Activated CD8-positive, alpha-beta memory T cell treated with anti-CD3 and anti-CD28 coated beads, Interleukin-2, amount 50 U/mL, for 4 hours (primary cell): ENCODE measurements around the gene CNN2.
"Not testable (repeated sequence)": the region's sequence is repeated elsewhere in the genome, so short reads cannot be mapped to it uniquely, and the experiment has no call there.

ENCODE experiments used
- DNase-seq: peaks from one replicate; pipeline ENCODE4 v3.0.0-alpha.2; 2020

The CNN2 gene

GRCh38 chr19:1012334-1012733, 14.1 kb upstream of the CNN2 start:
- DNase-seq, result no peak

GRCh38 chr19:1013218-1013617, 13.2 kb upstream of the CNN2 start:
- no peak for DNase-seq

- no peak for DNase-seq
These were observed 12.0 kb upstream of the CNN2 start for GRCh38 chr19:1014161-1015060.

GRCh38 chr19:1015061-1015781, 11.2 kb upstream of the CNN2 start:
- DNase-seq, result no peak

- DNase-seq, result no peak
These were observed 10.4 kb upstream of the CNN2 start for GRCh38 chr19:1015782-1016646.

GRCh38 chr19:1016647-1017114, 9.7 kb upstream of the CNN2 start:
- DNase-seq, result no peak

- DNase-seq, result no peak
These were observed 9.1 kb upstream of the CNN2 start for GRCh38 chr19:1017115-1017905.

GRCh38 chr19:1017906-1018305, 8.5 kb upstream of the CNN2 start:
- no peak for DNase-seq

- no peak for DNase-seq
These were observed 8.0 kb upstream of the CNN2 start for GRCh38 chr19:1018393-1018792.

- no peak for DNase-seq
These were observed 7.3 kb upstream of the CNN2 start for GRCh38 chr19:1018932-1019615.

GRCh38 chr19:1019616-1019961, 6.8 kb upstream of the CNN2 start:
- no peak for DNase-seq

GRCh38 chr19:1019980-1020867, 6.2 kb upstream of the CNN2 start:
- DNase-seq, result peak; percentile 54

GRCh38 chr19:1020868-1021425, 5.5 kb upstream of the CNN2 start, which contains the start of gene TMEM259:
Gene TMEM259 (minus strand): TSS chr19:1021123. CDS start chr19:1020996, 127 bp downstream.
- DNase-seq, result peak; percentile 97

GRCh38 chr19:1023883-1024188, 2.6 kb upstream of the CNN2 start:
- DNase-seq, result not testable (repeated sequence)

- DNase-seq, result not testable (repeated sequence)
These were observed 1.3 kb upstream of the CNN2 start for GRCh38 chr19:1025080-1025479.

GRCh38 chr19:1026783-1027649, 608 bp downstream of the CNN2 start:
- no peak for DNase-seq

- DNase-seq, result no peak
These were observed 1.2 kb downstream of the CNN2 start for GRCh38 chr19:1027650-1028061.

- DNase-seq, result peak; percentile 49
These were observed 1.9 kb downstream of the CNN2 start for GRCh38 chr19:1028062-1028926.
